Testis (tissue), 3 donors: ENCODE measurements around the gene AFAP1L2. TPM values are rescaled to one million over a fixed set of nuclear protein-coding genes. Genes with fewer than 3 reads are reported as not detected.

Experiments
- DNase-seq: peaks from one replicate; pipeline ENCODE4 v3.0.0-alpha.2; 2019
- H3K27ac ChIP-seq, 2 donors: fragments of 200-600 bp; sonication (generic); one replicate each; pipeline ENCODE4 v1.5.1; 2019
- H3K27me3 ChIP-seq: fragments of 200-600 bp; sonication (generic); one replicate; pipeline ENCODE4 v1.5.1; 2019
- H3K36me3 ChIP-seq: fragments of 200-600 bp; sonication (generic); one replicate; pipeline ENCODE4 v1.5.1; 2017; ENCODE audit warnings: low read depth; ENCODE audit errors: missing control alignments
- H3K4me1 ChIP-seq: fragments of 200-600 bp; sonication (generic); one replicate; pipeline ENCODE4 v1.5.1; 2019
- H3K4me3 ChIP-seq, 2 donors: fragments of 200-600 bp; sonication (generic); one replicate each; pipeline ENCODE4 v1.5.1; 2017 to 2019
- H3K9me3 ChIP-seq: fragments of 200-600 bp; sonication (generic); one replicate; pipeline ENCODE4 v1.5.1; 2017
- CTCF ChIP-seq, 3 experiments: fragments of 450-650 bp in 2 of 3; fragments of 200-600 bp in 1 of 3; sonication (generic) in 1 of 3; IDR thresholded peaks; one replicate each; pipeline ENCODE4 v1.5.1; 2016 to 2019; ENCODE audit warnings: antibody characterized with exemption in 3 of 3, mild to moderate bottlenecking in 2 of 3, moderate library complexity in 1 of 3
- POLR2A ChIP-seq: fragments of 450-650 bp; IDR thresholded peaks from one replicate; pipeline ENCODE4 v1.6.1; 2017; ENCODE audit warnings: antibody characterized with exemption, mild to moderate bottlenecking, moderate library complexity
- WGBS, 2 donors: methylation state at CpG; one replicate each; pipeline ENCODE4 v1.1.5; 2018; 5-methylcytosine and 5-hydroxymethylcytosine counted together
- intact Hi-C: fragments of 100-400 bp; cut with DNase I; formaldehyde crosslinking; loops from one replicate; pipeline ENCODE4 v1.15.1; 2023; ENCODE audit warnings: low total_unique reads
- polyA plus RNA-seq: library from polyadenylated mRNA; stranded (reverse); fragments of 350-450 nt; fragmentation: Illumina TruSeq; extraction: RNeasy Lipid Tissue Mini Kit (QIAGEN cat#74804); gene quantifications from one replicate; pipeline ENCODE4 v1.2.3, GENCODE V29; 2014; ENCODE audit warnings: low read depth, low replicate concordance; ENCODE audit not compliant: insufficient read depth
- total RNA-seq, 2 donors: library from RNA; depleted of rRNA; stranded (reverse); fragments of >200 nt; gene quantifications; one replicate each; pipeline ENCODE4 v1.2.3, GENCODE V29; 2016

Gene AFAP1L2
- total and polyA plus RNA-seq, 3 donors from 2014 or later: 4.0 to 7.4 (median 6.9) TPM

DNA sequence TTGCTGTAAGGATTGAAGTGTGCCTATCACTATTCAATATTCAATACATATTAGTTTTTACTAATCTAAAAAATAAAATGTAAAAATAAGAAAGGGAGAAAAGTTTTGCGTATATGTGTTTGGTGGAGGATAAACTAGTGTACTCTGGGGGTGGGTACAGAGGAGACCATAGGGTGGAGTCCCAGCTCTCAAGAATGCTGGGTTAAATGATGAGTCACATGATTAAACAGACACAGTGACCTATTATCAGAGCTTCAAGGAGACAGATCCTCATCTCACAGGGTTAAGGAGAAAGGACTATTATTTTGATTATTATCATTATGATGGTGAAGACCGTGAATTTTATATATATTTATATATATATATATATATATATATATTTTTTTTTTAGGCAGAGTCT is 77.5 kb downstream of the AFAP1L2 start:
- H3K9me3 ChIP-seq: no peaks in the 10 kb centered on the region
- H3K36me3 ChIP-seq: no peaks in the 10 kb centered on the region
- no peaks in the 10 kb centered on the region for H3K27me3 ChIP-seq
- 86 to 96% methylated on average over 2 of the region's 2 CpGs for WGBS, 2 donors
- no peak for DNase-seq
- TF ChIP-seq POLR2A: no peak
- H3K27ac ChIP-seq: no peak overlapping the region
- intact Hi-C loops: no loop called here
- H3K4me1 ChIP-seq: peaks cover 9% of the 10 kb centered on the region
- H3K4me3 ChIP-seq: no peak overlapping the region

DNA sequence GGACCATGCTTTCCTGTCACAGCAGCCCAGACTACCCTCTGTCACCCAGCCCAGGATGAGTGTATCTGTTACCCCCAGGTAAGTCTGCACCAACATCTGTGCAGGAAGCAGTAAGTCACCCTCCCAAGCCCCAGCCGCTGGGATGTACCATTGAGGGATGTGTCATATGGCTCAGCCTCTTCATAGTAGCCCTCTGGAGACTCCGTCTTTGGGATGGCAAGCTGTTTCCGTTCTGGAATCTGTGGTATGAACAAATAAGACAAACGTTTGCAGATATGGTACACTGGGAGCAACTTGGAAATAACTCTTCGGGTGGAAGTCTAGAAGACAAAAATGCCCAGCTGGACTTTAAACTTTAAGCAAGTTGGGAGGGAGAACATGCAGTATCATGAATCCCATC is 81.3 kb downstream of the AFAP1L2 start:
- no peak overlapping the region for H3K4me3 ChIP-seq
- H3K9me3 ChIP-seq: no peaks in the 10 kb centered on the region
- no peaks in the 10 kb centered on the region for H3K4me1 ChIP-seq
- no peaks in the 10 kb centered on the region for H3K27me3 ChIP-seq
- 74 to 82% methylated on average over 5 of the region's 5 CpGs for WGBS, 2 donors
- TF ChIP-seq CTCF (IDR thresholded peaks at IDR 0.05): no peak
- TF ChIP-seq POLR2A: no peak
- no peaks in the 10 kb centered on the region for H3K36me3 ChIP-seq
- no peak overlapping the region for H3K27ac ChIP-seq
- no peak for DNase-seq
- intact Hi-C loops: no loop called here

- Histone ChIP-seq H3K4me3 (no peak overlapping the region), H3K36me3 (no peaks in the 10 kb centered on the region), H3K9me3 (no peaks in the 10 kb centered on the region), H3K27me3 (no peaks in the 10 kb centered on the region), H3K4me1 (no peaks in the 10 kb centered on the region), H3K27ac (no peak overlapping the region)
- intact Hi-C loops: no loop called here
- TF ChIP-seq POLR2A (no peak), CTCF (IDR thresholded peaks at IDR 0.05) (no peak)
- WGBS, 2 donors: 86 to 91% methylated on average over 5 of the region's 5 CpGs
- no peak for DNase-seq
Measured at GRCh38 chr10:114322344-114322743, 82.0 kb downstream of the AFAP1L2 start.

- intact Hi-C loops: no loop called here
- no peak overlapping the region for H3K27ac ChIP-seq
- DNase-seq: no peak
- no peak for TF ChIP-seq POLR2A
- no peak for TF ChIP-seq CTCF (IDR thresholded peaks at IDR 0.05)
- H3K27me3 ChIP-seq: no peaks in the 10 kb centered on the region
- whole genome bisulfite sequencing, 2 donors: 75 to 77% methylated on average over 22 to 23 of the region's 23 CpGs
- H3K4me1 ChIP-seq: no peaks in the 10 kb centered on the region
- H3K36me3 ChIP-seq: no peaks in the 10 kb centered on the region
- H3K4me3 ChIP-seq: no peak overlapping the region
- no peaks in the 10 kb centered on the region for H3K9me3 ChIP-seq
Measured at GRCh38 chr10:114320249-114321116, 83.8 kb downstream of the AFAP1L2 start.

GRCh38 chr10:114319406-114320248 is 84.7 kb downstream of the AFAP1L2 start:
- no peak for TF ChIP-seq POLR2A
- TF ChIP-seq CTCF (IDR thresholded peaks at IDR 0.05): no peak
- no peaks in the 10 kb centered on the region for H3K9me3 ChIP-seq
- H3K4me3 ChIP-seq: no peak overlapping the region
- intact Hi-C loops: no loop called here
- H3K4me1 ChIP-seq: no peaks in the 10 kb centered on the region
- no peak overlapping the region for H3K27ac ChIP-seq
- DNase-seq: no peak
- WGBS, 2 donors: 90 to 95% methylated on average over 18 of the region's 18 CpGs
- H3K36me3 ChIP-seq: no peaks in the 10 kb centered on the region
- H3K27me3 ChIP-seq: no peaks in the 10 kb centered on the region
